Stimulated activated CD4-positive, alpha-beta T cell treated with anti-CD3 and anti-CD28 coated beads, Interleukin-4, amount 100 ng/mL, for 1 hour (primary cell): ENCODE data around the gene ACO2.

Source experiments
- DNase-seq: peaks from one replicate; pipeline ENCODE4 v3.0.0-alpha.2; 2020

The ACO2 gene

GRCh38 chr22:41573677-41574076 lies 104.8 kb downstream of the ACO2 start:
- no peak for DNase-seq

- DNase-seq, result no peak
Observed at GRCh38 chr22:41574847-41575381, 106.0 kb downstream of the ACO2 start.

- DNase-seq, result no peak
Observed at GRCh38 chr22:41575533-41575932, 106.6 kb downstream of the ACO2 start.

GRCh38 chr22:41576877-41577276 lies 108.0 kb downstream of the ACO2 start:
- peak; percentile 21 for DNase-seq

- DNase-seq, result no peak
Observed at GRCh38 chr22:41578114-41578513, 109.2 kb downstream of the ACO2 start.
